GM12892 (cell line): ENCODE data around the gene HCFC2.

ENCODE experiments used
- DNase-seq: peaks from one replicate; pipeline ENCODE4 v3.0.0; 2011; ENCODE audit not compliant: insufficient read length
- FAIRE-seq: peaks from 2 replicates; lab custom pipeline; 2011; peaks lifted over from hg19 to GRCh38; lab: Jason Lieb, UNC
- POLR2A ChIP-seq: IDR thresholded peaks from 2 replicates; pipeline ENCODE4 v1.6.1; 2011; ENCODE audit warnings: low read depth, low read length, control low read depth
- POLR2AphosphoS5 ChIP-seq: IDR thresholded peaks from 2 replicates; pipeline ENCODE4 v1.6.1; 2011; ENCODE audit warnings: low read depth, low read length, control low read depth
- TAF1 ChIP-seq: IDR thresholded peaks from 2 replicates; pipeline ENCODE4 v1.6.1; 2011; ENCODE audit warnings: low read depth, mild to moderate bottlenecking, control low read depth, low read length, borderline replicate concordance

HCFC2 gene

DNA sequence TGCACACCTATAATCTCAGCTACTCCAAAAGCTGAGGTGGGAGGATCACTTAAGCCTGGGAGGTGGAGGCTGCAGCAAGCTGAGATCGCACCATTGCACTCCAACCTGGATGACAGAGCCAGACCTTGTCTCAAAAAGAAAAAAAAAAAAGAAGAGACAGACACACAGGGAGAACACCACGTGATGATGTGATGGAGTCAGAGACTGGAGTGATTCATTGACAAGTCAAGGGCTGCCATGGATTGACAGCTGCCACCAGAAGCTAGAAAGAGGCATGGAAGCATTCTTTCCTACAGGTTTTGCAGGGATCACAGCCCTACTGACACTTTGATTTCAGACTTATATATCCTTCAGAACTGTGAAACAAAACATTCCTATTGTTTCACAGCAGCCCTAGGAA, 3.5 kb upstream of the HCFC2 start:
- TF ChIP-seq POLR2AphosphoS5 (no peak), POLR2A (no peak), TAF1 (no peak)
- FAIRE-seq = no peak
- DNase-seq = no peak

DNA sequence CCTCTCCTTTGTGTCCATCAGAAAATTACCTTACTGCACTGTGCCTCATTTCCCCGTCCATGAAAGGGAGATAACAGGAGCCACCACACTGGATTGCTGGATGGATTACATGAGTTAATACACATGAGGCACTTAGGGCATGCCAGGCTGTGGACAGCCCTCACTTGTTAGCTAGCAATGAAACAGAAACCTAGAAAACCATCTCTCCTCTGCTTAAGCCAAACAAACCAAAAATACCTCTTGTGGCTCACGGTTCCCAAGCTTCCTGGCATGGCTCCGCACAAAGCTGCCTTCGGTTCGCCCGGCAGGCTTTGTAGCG, 660 bp upstream of the HCFC2 start:
- DNase-seq = no peak
- TF ChIP-seq POLR2AphosphoS5 (no peak), TAF1 (no peak), POLR2A (no peak)
- peak; percentile 85 for FAIRE-seq

DNA sequence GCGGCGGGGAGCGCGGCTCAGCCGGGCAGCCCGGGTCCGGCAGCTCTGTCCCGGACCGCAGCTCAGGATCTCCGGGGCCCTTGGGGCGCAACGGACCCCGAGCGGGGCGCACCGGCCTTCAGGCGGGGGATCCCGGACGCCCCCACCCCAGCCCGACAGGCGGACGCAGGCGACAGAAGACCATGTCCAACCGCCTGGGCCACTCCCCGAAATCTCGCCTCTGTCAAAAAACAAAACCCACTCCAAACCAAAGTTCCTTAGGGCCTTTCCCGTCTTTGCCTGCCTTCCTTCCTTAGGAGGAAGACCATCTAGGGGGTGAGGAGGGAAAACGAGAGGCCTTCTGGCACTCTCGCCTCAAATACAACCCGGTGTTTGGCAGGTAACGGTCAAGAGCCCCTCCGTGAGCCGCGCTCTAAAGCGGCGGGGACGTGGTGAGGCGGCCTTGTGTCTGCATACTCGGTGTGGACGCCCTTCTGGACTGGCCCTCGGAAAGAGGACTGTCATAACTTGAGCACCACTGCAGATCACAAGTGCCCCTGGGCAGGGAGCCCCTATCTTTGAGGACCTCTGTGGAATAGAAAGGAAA, 604 bp downstream of the HCFC2 start:
- DNase-seq = no peak
- TF ChIP-seq POLR2AphosphoS5 = no peak
- TF ChIP-seq TAF1 = no peak
- TF ChIP-seq POLR2A = no peak
- FAIRE-seq = peak; percentile 24

DNA sequence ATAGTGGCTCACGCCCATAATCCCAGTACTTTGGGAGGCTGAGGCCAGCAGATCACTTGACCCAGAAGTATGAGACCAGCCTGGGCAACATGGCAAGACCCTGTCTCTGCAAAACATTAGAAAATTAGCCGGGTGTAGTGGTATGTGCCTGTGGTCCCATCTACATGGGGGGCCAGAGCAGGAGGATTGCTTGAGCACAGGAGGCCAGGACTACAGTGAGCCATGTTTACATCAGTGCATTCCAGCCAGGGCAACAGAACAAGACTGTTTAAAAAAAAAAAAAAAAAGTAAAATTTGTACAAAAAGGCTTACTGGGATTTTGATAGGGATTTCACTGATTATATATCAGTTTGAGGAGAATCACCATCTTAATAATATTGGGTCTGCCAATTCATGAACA, 7.8 kb downstream of the HCFC2 start:
- TF ChIP-seq POLR2AphosphoS5 (no peak), POLR2A (no peak), TAF1 (no peak)
- FAIRE-seq (no peak), DNase-seq (no peak)

DNA sequence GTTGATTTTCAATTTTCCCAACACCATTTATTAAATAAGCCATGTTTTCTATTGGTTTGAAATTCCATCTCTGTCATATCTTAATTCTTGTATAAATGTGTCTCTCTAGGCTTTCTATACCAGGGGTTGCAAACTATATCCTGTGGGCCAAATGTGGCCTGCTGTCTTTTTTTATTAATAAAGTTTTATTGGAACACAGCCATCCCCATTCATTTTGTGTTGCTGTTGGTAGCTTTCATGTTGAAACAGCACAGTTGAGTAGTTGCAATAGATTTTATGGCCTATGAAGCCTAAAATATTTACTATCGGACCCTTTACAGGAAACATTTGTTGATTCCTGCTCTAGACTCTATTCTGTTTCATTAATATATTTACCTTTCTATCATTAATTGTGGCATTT, 9.4 kb downstream of the HCFC2 start:
- DNase-seq (no peak), FAIRE-seq (no peak)
- TF ChIP-seq TAF1 = no peak
- no peak for TF ChIP-seq POLR2A
- no peak for TF ChIP-seq POLR2AphosphoS5

DNA sequence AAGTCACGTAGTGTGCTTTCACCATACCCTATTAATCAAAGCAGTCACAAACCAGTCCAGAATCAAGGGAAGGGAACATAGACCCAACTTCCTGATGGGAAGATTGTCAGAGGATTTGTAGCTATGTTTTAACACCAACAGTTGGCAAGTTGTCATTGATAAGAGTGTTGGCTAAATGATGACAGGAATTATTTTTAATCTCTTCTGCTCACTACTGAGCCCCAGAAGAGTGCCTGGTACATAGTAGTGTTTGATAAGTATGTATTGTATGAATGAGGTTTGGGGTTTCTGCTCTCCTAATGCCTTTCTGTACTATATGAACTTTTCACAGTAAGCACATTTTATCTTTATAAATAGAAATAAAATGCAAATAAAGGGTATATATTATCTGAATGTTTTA, 14.7 kb downstream of the HCFC2 start:
- TF ChIP-seq POLR2AphosphoS5 (no peak), POLR2A (no peak), TAF1 (no peak)
- DNase-seq = no peak
- FAIRE-seq = no peak

DNA sequence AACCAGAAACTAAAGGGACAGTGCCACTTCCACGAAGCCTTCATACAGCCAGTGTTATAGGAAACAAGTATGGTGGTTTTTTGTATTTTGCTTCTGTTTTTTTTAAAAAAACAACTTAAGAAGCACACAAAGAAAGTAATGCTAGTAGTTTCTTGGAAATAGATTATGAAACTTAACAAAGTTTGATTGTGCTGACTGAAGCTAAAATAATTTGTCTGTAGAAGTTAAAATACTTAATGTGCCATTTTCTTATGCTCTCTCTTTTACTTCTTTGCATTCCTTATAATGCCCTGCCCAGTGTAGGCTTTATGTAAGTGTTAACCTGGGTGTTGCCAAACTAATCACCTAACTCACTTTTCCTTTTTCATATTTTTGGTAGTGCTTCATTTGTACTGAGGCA, 16.4 kb downstream of the HCFC2 start:
- FAIRE-seq (no peak), DNase-seq (no peak)
- TF ChIP-seq POLR2A (no peak), POLR2AphosphoS5 (no peak), TAF1 (no peak)

DNA sequence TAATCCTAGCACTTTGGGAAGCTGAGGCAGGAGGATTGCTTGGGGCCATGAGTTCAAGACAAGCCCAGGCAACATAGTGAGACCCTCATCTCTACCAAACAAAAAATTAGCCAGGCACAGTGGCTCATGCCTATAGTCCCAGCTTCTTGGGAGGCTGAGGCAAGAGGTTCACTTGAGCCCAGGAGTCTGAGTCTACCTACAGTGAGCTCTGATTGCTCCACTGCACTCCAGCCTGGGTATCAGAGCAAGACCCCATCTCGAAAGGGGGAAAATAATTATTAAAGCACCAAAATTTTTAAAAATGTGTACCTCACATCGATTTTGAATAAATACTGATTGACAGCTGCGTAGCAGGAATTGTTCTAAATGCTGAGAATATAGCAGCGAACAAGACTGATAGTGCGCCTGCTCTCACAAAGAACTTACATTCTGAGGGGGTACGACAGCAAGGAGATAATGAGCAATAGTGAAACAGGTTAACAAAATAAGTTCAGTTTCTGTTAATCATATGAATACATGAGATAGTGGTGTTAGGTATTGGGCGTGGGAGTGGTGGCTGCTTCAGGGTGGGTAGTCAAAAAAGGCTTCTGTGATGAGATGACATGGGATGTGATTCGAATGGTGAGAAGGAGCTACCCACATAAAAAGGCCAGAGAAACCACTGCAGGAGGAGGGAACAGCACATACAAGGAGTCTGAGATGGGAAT, 19.6 kb downstream of the HCFC2 start:
- no peak for TF ChIP-seq TAF1
- no peak for TF ChIP-seq POLR2AphosphoS5
- DNase-seq (no peak), FAIRE-seq (peak; percentile 30)

DNA sequence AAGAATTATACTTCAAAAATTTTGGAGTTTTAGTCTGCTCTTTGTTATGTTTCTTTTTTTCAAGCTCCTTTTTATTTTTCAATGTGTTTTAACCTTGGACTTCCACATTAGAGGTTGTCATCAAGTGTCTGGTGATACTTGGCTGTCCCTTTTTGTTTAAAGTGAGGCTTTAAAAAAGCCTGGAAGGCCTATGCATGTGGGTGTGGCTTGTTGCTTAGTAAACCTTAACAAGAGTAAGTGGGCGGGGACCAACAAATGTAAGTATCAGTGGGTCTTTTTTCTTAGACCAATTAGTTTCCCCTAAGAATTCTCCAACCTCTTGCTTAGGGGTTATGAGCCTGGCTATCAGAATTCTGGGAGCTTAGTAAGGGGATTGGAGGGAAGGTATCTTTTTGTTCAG, 26.4 kb downstream of the HCFC2 start:
- DNase-seq (no peak), FAIRE-seq (no peak)
- no peak for TF ChIP-seq POLR2A
- TF ChIP-seq TAF1 = no peak
- TF ChIP-seq POLR2AphosphoS5 = no peak

DNA sequence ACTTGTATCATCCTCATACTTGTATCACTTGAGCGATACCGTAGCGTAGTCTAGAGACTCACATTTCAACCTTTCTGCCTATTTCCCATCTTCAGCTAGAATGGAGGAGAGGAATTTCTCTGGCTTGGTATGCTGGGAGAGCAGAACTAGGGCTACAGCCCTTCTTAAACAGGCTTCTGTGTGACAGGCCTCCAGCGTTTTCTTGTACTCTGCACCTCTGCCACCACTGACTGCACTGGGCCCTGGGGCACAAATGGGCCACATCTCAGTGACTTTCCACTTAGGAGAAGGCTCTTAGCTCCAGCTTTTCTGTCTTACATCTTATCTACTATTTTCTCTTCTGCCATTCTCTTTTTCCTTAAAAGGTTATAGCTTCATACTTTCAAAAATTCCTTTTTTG, 26.8 kb downstream of the HCFC2 start:
- DNase-seq (no peak), FAIRE-seq (no peak)
- TF ChIP-seq TAF1 = no peak
- TF ChIP-seq POLR2A = no peak
- no peak for TF ChIP-seq POLR2AphosphoS5

DNA sequence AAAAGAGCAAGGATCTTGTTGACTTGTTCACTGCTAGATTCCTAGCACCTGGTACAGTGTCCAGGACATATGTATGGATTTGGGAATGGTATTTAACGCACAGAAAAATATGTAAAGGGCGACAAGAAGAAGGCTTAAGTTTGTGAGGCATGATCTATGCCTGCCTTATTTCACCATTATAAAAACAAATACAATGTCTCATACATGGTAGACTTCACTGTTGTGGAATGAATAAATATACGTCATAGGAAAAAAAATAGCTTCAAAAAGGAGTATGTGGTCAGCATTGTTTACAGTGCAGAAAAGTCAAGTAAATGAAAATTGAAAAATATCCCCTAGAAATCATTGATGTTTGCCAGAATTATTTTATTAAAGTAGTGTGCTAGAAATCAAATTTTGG, 30.0 kb downstream of the HCFC2 start:
- FAIRE-seq (no peak), DNase-seq (no peak)
- TF ChIP-seq TAF1 = no peak
- no peak for TF ChIP-seq POLR2A
- TF ChIP-seq POLR2AphosphoS5 = no peak

DNA sequence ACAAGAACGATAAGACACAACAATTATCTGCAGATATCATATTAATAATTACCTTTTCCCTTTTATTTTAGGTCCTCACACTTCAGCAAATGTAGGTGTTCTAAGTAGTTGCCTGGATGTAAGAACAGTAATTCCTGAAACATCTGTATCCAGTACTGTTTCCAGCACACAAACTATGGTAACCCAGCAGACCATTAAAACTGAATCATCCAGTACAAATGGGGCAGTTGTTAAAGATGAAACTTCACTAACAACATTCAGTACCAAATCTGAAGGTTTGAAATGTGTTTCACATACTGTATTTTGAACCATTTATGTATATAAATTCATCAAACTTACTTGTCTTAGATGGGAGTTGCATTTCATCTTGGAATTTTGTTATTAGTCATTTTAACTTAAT, 31.0 kb downstream of the HCFC2 start:
- peak; percentile 60 for FAIRE-seq

DNA sequence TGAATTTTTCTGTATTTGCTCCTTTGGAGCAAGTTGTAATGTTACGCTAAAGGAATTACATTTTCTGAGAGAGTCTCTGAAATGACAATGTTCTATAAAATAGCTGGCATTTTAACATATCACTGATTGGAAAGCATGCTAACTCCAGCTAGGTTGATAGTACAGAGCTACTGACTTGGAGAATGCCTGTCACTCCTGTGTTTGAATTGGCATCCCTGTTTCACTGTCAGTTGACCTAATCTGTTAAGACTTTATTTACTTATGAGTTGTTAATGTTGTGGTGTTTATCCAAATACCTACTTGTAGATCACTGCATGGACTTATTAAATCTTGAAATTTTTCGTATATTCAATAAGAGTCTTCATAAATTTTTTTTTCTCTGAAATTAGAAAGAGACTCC, 33.6 kb downstream of the HCFC2 start:
- FAIRE-seq (no peak), DNase-seq (no peak)
- TF ChIP-seq POLR2AphosphoS5 = no peak
- TF ChIP-seq TAF1 = no peak
- no peak for TF ChIP-seq POLR2A

More for the DNA sequence above, 31.0 kb downstream of the HCFC2 start:
- no peak for TF ChIP-seq TAF1
- TF ChIP-seq POLR2A = no peak
- TF ChIP-seq POLR2AphosphoS5 = no peak
- DNase-seq = no peak
